ENCODE data around the gene TRIM44. TPM values are rescaled to one million over a fixed set of nuclear protein-coding genes. Genes with fewer than 3 reads are reported as not detected.

Gene TRIM44
- total RNA-seq, 1 experiment from 2014 or later = 33.4 TPM

DNA sequence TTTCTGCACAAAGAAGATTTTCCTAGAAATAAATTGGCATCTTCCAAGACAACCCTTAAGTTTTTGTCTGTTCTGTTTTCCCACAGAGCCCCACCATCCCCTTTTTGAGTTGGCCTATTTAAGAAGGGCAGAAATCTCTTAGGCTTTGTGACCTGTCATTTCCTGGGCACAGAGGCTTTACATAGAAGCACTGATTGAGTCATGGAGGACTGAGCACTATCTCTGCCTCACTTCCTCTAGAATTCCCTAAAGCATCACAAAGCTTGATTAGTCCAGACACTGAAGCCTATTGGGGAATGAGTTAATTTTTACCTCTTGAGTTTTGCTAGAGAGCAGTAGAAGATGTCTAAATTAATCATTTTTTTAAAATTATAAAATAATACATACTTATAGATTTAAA, 25.4 kb downstream of the TRIM44 start:
- no peaks in the 10 kb centered on the region for H3K9me3 ChIP-seq (ENCODE audit: control insufficient read depth in 1 of 2, insufficient read depth in 1 of 2, low read depth in 1 of 2, low read length in 2 of 2)
- H3K4me3 ChIP-seq (replicated peaks in 1 of 2; ENCODE audit: low read depth in 1 of 2, low read length in 2 of 2) = no peak overlapping the region
- H3K9ac ChIP-seq (ENCODE audit: low read length) = no peak overlapping the region
- H3K27ac ChIP-seq (ENCODE audit: low read depth, low read length) = no peak overlapping the region
- ATAC-seq = no peak
- no peaks in the 10 kb centered on the region for H3K9me2 ChIP-seq (ENCODE audit: insufficient read depth)
- no peak overlapping the region for H3K4me2 ChIP-seq (ENCODE audit: low read length)
- POLR2A ChIA-PET = no interaction called here
- H2AFZ ChIP-seq (ENCODE audit: low read depth, low read length, poor library complexity, severe bottlenecking) = no peak overlapping the region
- no peaks in the 10 kb centered on the region for H3K4me1 ChIP-seq (ENCODE audit: control insufficient read depth in 1 of 2, insufficient read depth in 2 of 2, low read length in 2 of 2)
- H3K79me2 ChIP-seq (ENCODE audit: insufficient read depth, low read length) = peaks cover 7% of the 10 kb centered on the region
- H4K20me1 ChIP-seq (ENCODE audit: insufficient read depth) = no peaks in the 10 kb centered on the region
- CTCF ChIA-PET = no interaction called here
- H3K36me3 ChIP-seq (ENCODE audit: control insufficient read depth in 1 of 2, insufficient read depth in 2 of 2, low read length in 2 of 2) = no peaks in the 10 kb centered on the region
- intact Hi-C loops (cut with micrococcal nuclease) = no loop called here
- no peaks in the 10 kb centered on the region for H3K27me3 ChIP-seq (ENCODE audit: insufficient read depth, low read length)
- no peak for DNase-seq (ENCODE audit: low read depth, low spot score)
- RAD21 ChIA-PET (ENCODE audit: low non-redundant PET in 1 of 2, low total read pairs in 2 of 2, uncharacterized antibody in 2 of 2, unreplicated experiment in 2 of 2) = no interaction called here
- no peak for TF ChIP-seq CBX3 (IDR thresholded peaks at IDR 0.05; ENCODE audit: low read depth)
- no peak for TF ChIP-seq JUND (IDR thresholded peaks at IDR 0.05)
- no peak for TF ChIP-seq SP1 (IDR thresholded peaks at IDR 0.05; ENCODE audit: low read depth)
- no peak for TF ChIP-seq POLR2AphosphoS5 (IDR thresholded peaks at IDR 0.05; ENCODE audit: low read depth, low read length)
- TF ChIP-seq SRF (IDR thresholded peaks at IDR 0.05; ENCODE audit: low read depth) = no peak
- TF ChIP-seq SIN3A (IDR thresholded peaks at IDR 0.05; ENCODE audit: low read depth) = no peak
- no peak for TF ChIP-seq EGR1 (IDR thresholded peaks at IDR 0.05; ENCODE audit: low read depth)
- TF ChIP-seq, protein P1, sequence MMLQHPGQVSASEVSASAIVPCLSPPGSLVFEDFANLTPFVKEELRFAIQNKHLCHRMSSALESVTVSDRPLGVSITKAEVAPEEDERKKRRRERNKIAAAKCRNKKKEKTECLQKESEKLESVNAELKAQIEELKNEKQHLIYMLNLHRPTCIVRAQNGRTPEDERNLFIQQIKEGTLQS (IDR thresholded peaks at IDR 0.05) = no peak
- no peak for TF ChIP-seq REST (IDR thresholded peaks at IDR 0.05; ENCODE audit: low read depth)
- TF ChIP-seq, protein P2, sequence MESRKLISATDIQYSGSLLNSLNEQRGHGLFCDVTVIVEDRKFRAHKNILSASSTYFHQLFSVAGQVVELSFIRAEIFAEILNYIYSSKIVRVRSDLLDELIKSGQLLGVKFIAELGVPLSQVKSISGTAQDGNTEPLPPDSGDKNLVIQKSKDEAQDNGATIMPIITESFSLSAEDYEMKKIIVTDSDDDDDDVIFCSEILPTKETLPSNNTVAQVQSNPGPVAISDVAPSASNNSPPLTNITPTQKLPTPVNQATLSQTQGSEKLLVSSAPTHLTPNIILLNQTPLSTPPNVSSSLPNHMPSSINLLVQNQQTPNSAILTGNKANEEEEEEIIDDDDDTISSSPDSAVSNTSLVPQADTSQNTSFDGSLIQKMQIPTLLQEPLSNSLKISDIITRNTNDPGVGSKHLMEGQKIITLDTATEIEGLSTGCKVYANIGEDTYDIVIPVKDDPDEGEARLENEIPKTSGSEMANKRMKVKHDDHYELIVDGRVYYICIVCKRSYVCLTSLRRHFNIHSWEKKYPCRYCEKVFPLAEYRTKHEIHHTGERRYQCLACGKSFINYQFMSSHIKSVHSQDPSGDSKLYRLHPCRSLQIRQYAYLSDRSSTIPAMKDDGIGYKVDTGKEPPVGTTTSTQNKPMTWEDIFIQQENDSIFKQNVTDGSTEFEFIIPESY (IDR thresholded peaks at IDR 0.05; ENCODE audit: extremely low read depth, insufficient replicate concordance, low read length) = no peak
- TF ChIP-seq YY1 (IDR thresholded peaks at IDR 0.05; ENCODE audit: extremely low read depth, insufficient replicate concordance, low read depth, low read length) = no peak
- TF ChIP-seq EZH2 (IDR thresholded peaks at IDR 0.05) = no peak
- no peak for TF ChIP-seq ELF1 (IDR thresholded peaks at IDR 0.05; ENCODE audit: borderline replicate concordance, low read depth)
- no TSS peak for BruUV-seq (replicated peaks)

Measured in HCT116 (cell line).